Measurements from ENCODE around the gene HSP90AB1.
"Not testable (repeated sequence)": the region's sequence is repeated elsewhere in the genome, so short reads cannot be mapped to it uniquely, and the experiment has no call there.

Gene HSP90AB1

DNA sequence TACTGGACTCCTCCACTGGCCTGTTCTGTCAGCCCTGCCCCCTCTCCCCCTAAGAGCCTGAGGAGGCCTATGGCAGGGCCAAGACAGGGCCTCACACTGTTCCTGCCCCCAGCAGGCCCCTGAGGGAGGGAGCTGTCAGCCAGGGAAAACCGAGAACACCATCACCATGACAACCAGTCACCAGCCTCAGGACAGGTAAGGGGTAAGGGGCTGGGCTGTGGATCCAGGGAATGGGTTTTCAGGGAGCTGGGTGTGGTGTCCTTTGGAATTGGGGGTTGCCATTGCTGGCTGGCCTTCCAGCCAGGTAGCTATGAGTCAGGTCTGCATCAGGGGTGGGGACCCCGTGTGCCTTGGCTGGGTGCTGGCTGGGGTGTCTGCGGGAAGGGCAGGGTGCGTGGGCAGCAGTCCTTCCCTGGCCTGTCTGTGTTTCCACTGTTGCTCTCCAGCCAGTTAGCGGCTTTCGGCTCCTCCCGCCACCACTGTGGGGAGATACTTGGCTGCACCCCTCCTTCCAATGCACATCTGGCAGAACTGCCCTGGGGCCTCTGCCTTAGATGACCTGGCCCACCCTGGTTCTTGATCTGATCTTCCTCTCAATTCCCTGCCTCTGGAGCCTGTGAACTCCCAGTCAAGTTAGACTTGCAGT, 19.6 kb upstream of the HSP90AB1 start:
- no peak overlapping the region for H3K27ac ChIP-seq
- no peak for TF ChIP-seq CTCF (conservative IDR thresholded peaks at IDR 0.05)
- TF ChIP-seq ZFX (IDR thresholded peaks at IDR 0.05): no peak

GRCh38 chr6:44228031-44228430, 18.9 kb upstream of the HSP90AB1 start:
- no peak overlapping the region for H3K27ac ChIP-seq
- no peak for TF ChIP-seq ZFX (IDR thresholded peaks at IDR 0.05)
- TF ChIP-seq CTCF (conservative IDR thresholded peaks at IDR 0.05): no peak

DNA sequence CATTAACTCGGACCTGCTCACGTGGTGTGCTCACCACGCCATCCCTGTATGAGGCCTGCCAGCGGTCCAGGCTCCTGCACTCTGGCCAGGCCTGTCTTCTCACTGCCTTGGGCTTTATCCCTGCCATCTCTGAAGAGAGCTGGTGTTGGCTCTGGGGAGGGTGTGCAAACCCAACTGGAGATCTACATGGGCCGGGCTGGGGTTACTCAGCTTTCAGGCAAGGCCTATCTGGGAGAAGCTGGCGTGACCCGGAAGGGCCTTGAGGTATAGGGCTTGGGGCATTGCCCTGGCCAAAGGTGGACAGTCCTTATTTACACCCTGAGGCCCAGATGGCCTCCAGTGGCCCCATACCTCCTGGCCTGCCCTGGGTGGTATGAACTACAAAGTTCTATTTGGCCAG, 18.5 kb upstream of the HSP90AB1 start:
- H3K27ac ChIP-seq: no peak overlapping the region
- no peak for TF ChIP-seq ZFX (IDR thresholded peaks at IDR 0.05)
- TF ChIP-seq CTCF (conservative IDR thresholded peaks at IDR 0.05): no peak

- TF ChIP-seq ZFX (IDR thresholded peaks at IDR 0.05) (no peak), CTCF (conservative IDR thresholded peaks at IDR 0.05) (no peak)
- H3K27ac ChIP-seq: no peak overlapping the region
These were observed 18.1 kb upstream of the HSP90AB1 start for GRCh38 chr6:44228836-44229235.

- TF ChIP-seq ZFX (IDR thresholded peaks at IDR 0.05) (no peak), CTCF (conservative IDR thresholded peaks at IDR 0.05) (no peak)
- H3K27ac ChIP-seq: no peak overlapping the region
These were observed 17.4 kb upstream of the HSP90AB1 start for GRCh38 chr6:44229376-44230033.

- no peak overlapping the region for H3K27ac ChIP-seq
- no peak for TF ChIP-seq CTCF (conservative IDR thresholded peaks at IDR 0.05)
- no peak for TF ChIP-seq ZFX (IDR thresholded peaks at IDR 0.05)
These were observed 16.7 kb upstream of the HSP90AB1 start for GRCh38 chr6:44230034-44230675.

- not testable (repeated sequence) for H3K27ac ChIP-seq
These were observed 15.5 kb upstream of the HSP90AB1 start for GRCh38 chr6:44231426-44231825.
